GM18499 (cell line): ENCODE measurements around the gene RCHY1.
"Not testable (repeated sequence)": the region's sequence is repeated elsewhere in the genome, so short reads cannot be mapped to it uniquely, and the experiment has no call there.

ENCODE experiments used
- ATAC-seq: cut with Tn5 transposase; IDR thresholded peaks from one replicate; pipeline ENCODE4 v1.9.1; 2021; ENCODE audit warnings: moderate number of reproducible peaks; ENCODE audit not compliant: insufficient read depth, unreplicated experiment

The RCHY1 gene

DNA sequence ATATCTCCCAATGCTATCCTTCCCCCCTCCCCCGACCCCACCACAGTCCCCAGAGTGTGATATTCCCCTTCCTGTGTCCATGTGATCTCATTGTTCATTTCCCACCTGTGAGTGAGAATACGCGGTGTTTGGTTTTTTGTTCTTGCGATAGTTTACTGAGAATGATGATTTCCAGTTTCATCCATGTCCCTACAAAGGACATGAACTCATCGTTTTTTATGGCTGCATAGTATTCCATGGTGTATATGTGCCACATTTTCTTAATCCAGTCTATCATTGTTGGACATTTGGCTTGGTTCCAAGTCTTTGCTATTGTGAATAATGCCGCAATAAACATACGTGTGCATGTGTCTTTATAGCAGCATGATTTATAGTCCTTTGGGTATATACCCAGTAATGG lies 5.2 kb upstream of the RCHY1 start:
- not testable (repeated sequence) for ATAC-seq

GRCh38 chr4:75516144-75516543 lies 1.9 kb upstream of the RCHY1 start:
- no peak for ATAC-seq

GRCh38 chr4:75514949-75515612 lies 878 bp upstream of the RCHY1 start:
- no peak for ATAC-seq

DNA sequence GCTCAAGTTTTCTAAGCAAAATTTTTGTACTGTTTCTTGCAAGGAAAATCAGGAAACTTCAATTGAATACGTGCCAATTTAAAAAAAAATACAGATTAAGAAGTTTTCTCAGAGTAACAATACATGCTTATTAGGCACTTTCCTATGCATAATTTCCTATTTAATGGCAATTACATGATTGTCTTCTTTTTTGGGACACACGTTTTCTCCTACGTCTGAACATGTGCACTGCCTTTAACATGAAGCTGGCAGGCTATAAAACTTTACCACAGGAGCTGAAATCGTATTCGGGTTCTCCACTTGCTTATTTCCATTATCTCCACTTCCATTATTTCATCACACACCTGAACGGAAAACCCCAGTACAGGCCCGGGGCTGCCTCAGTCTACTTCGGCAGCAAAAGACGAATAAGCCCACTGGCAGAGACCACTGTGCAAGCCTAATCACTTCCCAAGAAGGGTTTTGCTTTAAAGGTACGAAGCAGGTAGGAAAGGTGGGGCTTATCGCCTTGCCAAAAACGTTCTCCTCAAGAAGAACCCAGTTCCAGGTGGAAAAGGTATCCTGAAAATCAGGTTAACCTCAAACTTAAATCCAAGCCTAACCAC lies 575 bp downstream of the RCHY1 start:
- ATAC-seq, result no peak

- ATAC-seq, result no peak
Measured at GRCh38 chr4:75512386-75513211, 1.6 kb downstream of the RCHY1 start.

DNA sequence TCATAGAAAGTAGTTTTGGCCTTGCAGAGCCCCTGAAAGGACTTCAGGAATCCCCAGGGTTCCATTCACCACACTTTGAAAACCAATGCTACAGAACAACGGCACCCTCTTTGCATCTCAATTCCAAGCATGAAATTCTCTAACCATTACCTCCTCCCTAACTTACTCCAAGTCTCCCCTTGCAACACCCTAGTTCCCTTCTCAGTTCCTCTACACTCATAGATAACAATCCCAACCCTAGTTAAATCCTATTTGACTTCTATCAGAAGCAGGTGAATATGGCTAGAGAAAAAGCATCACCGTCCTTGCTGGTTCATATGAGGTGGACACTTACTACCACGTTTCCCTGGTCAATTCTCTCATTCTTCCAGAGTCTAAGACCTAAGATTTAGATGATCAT lies 2.4 kb downstream of the RCHY1 start:
- ATAC-seq, result no peak

GRCh38 chr4:75509592-75509991 lies 4.6 kb downstream of the RCHY1 start:
- ATAC-seq, result not testable (repeated sequence)

- no peak for ATAC-seq
Measured at GRCh38 chr4:75505630-75506029, 8.6 kb downstream of the RCHY1 start.

DNA sequence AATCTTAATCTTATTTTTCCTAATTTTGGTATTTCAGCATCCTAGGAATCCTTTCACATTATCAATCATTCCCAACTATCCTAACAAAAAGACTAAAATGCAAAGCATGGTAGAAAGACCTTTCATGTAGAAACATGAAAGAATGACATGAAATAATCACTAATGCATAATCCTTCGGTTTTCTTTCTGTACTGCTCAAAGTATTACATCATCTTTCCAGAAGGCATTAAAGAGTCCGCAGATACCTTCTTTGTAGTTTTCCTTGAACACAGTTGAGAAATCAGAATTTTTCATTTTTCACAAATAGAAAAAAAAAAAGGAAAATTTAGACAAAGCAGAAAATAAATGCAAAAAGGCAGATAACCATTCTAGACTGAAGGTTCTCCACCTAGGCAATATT lies 11.5 kb downstream of the RCHY1 start:
- no peak for ATAC-seq

DNA sequence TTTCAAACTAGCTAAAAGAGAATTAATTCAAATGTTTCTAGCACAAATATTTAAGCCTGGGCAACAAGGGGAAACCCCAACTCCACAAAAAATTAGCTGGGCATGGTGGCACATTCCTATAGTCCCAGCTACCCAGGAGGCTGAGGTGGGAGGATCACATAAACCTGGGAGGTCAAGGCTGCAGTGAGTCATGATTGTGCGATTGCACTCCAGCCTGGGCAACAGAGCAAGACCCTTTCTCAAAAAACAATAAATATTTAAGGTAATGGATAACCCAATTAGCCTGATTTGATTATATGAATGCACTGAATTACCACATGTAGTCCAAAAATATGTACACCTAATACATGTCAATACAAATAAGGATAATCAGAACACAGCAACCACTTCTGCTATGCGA lies 14.3 kb downstream of the RCHY1 start:
- no peak for ATAC-seq

DNA sequence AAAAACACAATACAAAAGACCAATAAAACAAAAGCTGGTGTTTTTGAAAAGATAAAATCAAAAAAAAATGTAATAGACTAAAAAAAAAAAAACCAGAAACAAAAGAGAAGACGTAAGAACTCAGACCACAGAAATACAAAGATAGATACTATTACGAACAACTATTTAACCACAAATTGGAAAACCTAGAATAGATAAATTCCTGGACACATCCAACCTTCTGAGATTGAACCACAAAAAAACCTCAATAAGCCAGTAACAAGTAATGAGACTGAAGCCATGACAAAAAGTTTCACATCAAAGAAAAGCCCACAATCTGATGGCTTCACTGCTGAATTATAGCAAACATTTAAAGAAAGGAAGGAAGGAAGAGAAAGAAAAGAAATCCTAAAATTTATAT lies 16.2 kb downstream of the RCHY1 start:
- no peak for ATAC-seq

DNA sequence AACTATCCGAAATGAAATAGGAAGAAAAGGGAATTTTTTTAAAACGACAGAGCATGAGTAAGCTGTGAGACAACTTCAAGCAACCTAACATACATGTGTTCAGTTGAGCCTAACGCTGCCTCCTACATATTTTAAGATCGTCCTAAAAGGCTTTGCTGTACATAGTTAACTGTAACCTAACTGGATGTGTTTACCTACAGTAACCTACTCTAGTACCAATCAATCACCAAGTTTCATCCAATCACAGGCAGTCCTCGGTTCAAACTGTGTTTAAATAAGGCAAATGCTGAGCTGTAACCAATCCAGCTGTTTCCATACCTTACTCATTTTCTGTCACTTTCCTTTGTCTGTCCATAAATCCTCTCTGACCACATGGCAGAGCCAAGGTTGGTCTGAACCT lies 17.1 kb downstream of the RCHY1 start:
- no peak for ATAC-seq

DNA sequence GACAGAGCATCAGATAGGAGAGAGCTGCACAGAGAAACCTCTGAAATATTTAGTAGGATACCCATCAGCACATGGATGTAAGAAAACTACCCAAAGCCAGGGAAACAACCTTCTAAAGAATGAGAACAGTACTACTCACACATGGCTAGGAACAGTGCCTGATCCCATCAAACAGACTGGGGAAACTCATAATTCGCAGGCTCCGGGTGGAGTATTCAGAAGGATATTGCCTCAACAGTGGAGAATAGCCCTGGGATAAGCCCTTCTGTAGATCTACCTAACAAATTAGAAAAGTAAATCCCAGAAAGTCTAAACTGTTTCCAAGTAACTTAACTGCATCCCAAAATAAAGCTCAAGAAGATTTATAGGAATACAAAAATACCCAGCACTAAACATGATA lies 17.8 kb downstream of the RCHY1 start:
- ATAC-seq, result no peak

DNA sequence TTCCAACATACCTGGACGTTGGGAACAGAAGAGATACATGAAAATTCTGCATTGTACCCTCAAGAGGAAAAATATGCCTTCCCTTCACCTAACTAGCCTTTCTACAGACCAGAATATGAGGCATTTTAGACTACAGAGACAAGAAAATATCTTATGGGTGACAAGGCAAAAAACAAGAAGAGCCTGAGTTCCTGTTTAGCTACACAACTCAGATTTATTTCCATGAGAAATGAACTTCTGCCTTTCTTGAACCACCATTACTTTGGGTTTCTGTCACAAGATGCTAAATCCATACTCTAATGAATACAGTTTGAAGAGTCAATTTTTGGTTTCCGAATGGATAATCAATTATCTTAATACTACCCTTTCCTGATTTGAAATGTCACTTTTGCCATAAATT lies 18.7 kb downstream of the RCHY1 start:
- ATAC-seq, result no peak

GRCh38 chr4:75494563-75494962 lies 19.6 kb downstream of the RCHY1 start:
- ATAC-seq, result no peak

GRCh38 chr4:75490155-75490554 lies 24.0 kb downstream of the RCHY1 start:
- no peak for ATAC-seq

GRCh38 chr4:75484190-75484589 lies 30.0 kb downstream of the RCHY1 start:
- ATAC-seq, result no peak

- ATAC-seq, result no peak
Measured at GRCh38 chr4:75477201-75477600, 37.0 kb downstream of the RCHY1 start.

DNA sequence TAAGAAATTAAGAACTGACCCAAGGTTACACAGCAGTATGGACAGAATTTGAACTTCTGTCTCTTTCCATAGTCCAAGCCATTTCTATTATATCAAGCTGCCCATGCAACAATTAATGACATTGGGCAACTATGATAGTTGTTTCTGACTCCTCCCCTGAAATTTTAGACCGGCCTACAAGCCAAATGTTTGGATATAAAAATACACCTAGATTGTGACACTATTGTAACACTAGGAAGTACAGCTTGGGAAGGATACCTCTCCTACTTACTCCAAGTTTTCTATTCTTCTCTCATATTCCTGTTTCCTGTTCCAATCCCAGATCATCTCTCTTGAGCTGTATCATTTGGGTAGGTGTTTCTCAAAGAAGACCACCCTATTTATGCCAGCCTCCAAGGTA lies 43.5 kb downstream of the RCHY1 start:
- ATAC-seq, result no peak

GRCh38 chr4:75469896-75470295 lies 44.3 kb downstream of the RCHY1 start:
- no peak for ATAC-seq

GRCh38 chr4:75457365-75457764 lies 56.8 kb downstream of the RCHY1 start:
- no peak for ATAC-seq

GRCh38 chr4:75434105-75434504 lies 80.1 kb downstream of the RCHY1 start:
- ATAC-seq, result no peak
